Fibroblast of villous mesenchyme (primary cell): ENCODE data around the gene HOXD11. TPM values are rescaled to one million over a fixed set of nuclear protein-coding genes. Genes with fewer than 3 reads are reported as not detected.

ENCODE experiments used
- DNase-seq: peaks from one replicate; pipeline ENCODE4 v3.0.0-alpha.2; 2010; ENCODE audit warnings: low read depth
- H3K4me3 ChIP-seq: 2 replicates; pipeline ENCODE4 v1.5.1; 2011; ENCODE audit warnings: low read depth, mild to moderate bottlenecking, low read length
- total RNA-seq: library from RNA; depleted of rRNA; stranded (reverse); fragments of >200 nt; gene quantifications from 2 replicates; pipeline ENCODE4 v1.2.3, GENCODE V29; 2012
- TF ChIP-seq, protein P1 (sequence below): IDR thresholded peaks from 2 replicates; pipeline ENCODE4 v1.5.1; 2012; ENCODE audit warnings: low read depth, mild to moderate bottlenecking, low read length; ENCODE audit not compliant: insufficient read depth

HOXD11 gene
- total RNA-seq, 1 donor, result 42.3 TPM

DNA sequence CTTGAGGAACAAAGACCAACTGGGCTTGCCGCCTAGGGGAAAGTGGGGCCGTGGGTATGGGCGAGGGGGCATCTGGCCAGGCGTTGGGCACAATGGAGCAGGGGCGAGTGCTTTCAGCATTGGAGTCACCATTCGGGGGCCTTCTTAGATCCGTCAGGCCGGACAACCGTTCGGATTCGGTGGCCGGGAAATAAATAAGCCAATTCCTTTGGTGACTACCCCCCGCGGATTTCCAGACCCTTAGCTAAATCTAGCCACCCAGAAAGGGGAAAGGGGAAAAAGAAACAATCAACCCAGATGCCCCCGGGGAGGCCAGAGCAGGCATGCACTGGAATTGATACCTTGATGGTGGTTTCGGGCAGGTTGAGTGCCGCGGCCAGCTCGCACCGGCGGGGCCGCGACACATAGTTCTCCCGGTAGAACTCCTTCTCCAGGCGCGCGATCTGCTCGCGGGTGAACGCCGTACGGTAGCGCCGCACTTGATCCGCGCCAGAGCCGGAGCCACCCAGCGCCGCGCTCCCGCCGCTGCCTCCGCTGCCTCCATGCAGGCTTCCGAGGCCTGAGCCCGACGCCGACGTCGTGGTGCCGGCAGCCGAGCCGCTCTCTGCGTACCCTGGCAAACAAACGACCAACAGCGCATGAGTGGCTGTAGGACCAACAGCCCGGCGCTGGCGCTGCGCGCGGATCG lies 25.1 kb upstream of the HOXD11 start:
- TF ChIP-seq, protein P1, sequence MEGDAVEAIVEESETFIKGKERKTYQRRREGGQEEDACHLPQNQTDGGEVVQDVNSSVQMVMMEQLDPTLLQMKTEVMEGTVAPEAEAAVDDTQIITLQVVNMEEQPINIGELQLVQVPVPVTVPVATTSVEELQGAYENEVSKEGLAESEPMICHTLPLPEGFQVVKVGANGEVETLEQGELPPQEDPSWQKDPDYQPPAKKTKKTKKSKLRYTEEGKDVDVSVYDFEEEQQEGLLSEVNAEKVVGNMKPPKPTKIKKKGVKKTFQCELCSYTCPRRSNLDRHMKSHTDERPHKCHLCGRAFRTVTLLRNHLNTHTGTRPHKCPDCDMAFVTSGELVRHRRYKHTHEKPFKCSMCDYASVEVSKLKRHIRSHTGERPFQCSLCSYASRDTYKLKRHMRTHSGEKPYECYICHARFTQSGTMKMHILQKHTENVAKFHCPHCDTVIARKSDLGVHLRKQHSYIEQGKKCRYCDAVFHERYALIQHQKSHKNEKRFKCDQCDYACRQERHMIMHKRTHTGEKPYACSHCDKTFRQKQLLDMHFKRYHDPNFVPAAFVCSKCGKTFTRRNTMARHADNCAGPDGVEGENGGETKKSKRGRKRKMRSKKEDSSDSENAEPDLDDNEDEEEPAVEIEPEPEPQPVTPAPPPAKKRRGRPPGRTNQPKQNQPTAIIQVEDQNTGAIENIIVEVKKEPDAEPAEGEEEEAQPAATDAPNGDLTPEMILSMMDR, result no peak
- H3K4me3 ChIP-seq, result no peak overlapping the region
- DNase-seq, result no peak

DNA sequence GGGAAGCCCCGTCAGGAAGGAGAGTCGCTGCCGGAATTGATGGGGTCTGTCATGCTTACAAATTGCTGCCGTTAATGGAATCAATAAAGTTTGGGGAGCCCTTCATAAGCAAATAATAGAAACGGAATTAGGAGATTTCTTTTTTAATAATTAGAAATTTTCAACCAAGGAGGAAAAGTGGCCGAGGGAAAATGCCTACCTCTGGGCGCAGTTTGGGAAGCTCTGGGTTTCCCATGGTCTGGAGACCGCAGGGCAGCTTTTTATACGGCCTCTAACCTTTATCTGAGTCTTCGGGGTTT lies 24.6 kb upstream of the HOXD11 start:
- no peak for DNase-seq
- H3K4me3 ChIP-seq, result no peak overlapping the region
- TF ChIP-seq, protein P1, result no peak

DNA sequence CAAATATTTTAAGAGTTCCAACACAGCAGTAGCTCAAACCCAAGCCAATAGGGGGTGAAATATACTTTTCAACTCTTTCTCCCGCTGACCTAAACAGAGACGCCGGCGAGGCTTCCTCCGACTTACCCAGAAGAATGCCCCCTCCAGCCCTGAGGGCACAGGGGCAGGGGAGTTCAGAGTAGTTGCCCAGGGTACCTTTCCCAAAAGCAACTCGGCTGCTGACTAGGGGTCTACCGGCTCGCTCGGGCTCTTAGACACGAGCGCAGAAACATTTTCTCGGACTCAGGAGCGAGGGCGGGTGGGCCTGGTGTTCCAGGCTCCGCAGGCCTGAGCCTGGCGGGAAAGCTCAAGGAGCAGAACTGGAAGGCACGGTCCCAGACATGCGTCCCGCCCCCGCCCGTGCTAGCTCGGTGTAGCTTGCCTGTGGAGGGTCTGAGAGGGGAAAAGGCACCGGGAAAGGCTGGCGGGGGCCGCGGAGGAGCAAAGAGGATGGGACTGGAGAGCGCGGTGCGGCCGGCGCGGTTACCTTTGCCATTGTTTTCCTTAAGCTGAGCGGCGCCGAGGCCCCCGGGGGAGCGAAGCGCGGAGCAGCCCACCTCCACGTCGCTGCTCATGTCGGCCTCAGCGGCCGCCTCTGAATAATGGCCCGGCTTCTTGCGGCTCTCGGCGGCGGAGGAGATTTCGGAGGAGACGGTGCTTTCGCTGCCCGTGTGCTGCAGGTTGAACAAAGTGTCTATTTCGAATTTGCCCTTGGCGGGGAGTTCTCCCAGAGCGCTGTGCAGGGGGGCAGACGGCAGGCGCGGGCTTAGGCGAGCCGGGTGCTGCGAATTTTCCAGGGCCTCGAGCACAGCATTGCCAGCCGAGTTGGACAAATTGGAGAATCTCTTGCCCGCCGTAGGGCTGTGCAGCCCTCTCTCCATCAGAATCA lies 24.0 kb upstream of the HOXD11 start:
- no peak for DNase-seq
- no peak overlapping the region for H3K4me3 ChIP-seq
- TF ChIP-seq, protein P1, result no peak

DNA sequence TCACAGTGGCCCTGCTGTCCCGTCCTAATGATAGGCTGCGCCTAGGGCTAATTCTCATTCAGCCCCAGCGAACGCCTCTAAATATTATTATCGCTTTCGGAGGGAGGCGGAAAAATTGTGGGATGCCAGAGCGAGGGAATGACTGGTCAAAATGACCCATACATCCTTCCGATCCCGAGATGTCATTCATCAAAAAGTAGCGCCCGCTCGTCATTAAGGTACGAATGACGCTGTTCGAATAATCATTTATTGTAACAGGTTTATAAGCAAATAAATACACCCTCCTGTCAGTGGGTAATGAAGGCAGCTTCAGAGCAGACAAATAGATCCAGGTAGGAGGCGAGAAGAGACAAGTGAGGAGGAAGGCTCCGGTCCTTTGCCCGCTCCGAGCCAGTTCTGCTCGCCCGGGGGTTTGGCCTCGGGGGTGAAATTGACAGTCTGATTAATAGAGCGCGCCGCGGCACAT lies 23.3 kb upstream of the HOXD11 start, which contains the start of gene EVX2:
Gene EVX2 (minus strand): TSS at position 167 of the 466 bp plus-strand sequence. CDS start 186 bp downstream, outside the sequence.
- no peak for DNase-seq
- H3K4me3 ChIP-seq, result no peak within 1 kb of the TSS
- TF ChIP-seq, protein P1, result no peak

DNA sequence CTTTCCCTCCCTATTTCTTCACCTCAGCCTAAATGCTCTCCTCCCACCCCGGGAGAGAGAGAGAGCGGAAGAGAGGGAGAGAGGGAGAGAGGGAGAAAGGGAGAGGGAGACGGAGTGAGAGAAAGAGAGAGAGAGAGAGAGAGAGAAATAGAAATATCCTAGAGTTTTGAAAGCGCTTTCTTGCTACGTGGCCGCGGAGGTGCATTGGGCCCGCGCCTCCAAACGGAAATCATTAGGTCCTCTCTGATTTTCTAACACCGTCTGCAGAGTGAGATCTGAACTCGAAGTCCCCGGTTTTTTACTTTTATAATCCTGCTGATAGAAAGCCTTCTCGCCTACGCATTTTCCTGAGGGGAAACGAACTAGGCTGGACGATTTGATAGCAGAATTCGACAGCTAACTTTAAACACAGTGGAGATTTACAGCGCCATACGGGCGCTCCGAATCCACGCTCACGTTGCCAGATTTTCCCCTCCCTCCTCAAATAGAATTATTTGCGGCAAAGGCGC lies 22.4 kb upstream of the HOXD11 start:
- TF ChIP-seq, protein P1, result no peak
- no peak for DNase-seq
- no peak overlapping the region for H3K4me3 ChIP-seq

DNA sequence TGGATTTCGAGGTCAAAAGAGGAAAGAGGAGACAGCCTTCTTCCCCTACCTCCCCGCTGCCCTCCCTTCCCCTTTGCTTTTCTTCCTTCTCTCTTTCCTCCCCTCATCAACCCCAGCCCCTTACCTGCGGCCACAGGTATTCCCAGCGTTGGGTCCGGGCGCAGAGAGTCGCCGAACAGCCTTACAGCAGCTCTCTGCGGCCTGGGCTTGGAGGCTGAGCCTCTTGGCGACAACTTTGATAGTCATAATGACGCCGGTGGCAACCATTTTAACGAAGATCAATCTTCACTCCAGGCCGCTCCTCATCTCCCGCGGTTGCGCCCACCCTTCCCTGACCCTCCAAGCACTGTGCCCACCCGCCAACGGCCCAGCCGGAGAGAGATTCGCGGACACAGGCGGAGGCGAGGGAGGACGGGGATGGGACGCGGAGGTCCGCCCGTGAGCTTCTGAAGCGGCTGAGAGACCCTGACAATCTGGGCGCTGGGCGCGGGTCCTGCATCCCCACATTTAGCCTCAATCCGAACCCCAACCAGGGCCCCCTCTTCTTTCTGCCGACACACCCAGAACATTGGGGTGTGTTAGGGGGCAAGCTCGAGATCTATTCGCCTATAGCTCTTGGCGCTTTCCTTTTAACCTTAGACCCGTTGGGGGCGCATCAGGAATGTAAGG lies 21.8 kb upstream of the HOXD11 start:
- DNase-seq, result no peak
- no peak overlapping the region for H3K4me3 ChIP-seq
- TF ChIP-seq, protein P1, result no peak
